Breast epithelium (tissue), 4 donors: ENCODE measurements around the gene CD300A. TPM values are rescaled to one million over a fixed set of nuclear protein-coding genes. Genes with fewer than 3 reads are reported as not detected.

Experiments
- DNase-seq, 2 donors: peaks; one replicate each; pipeline ENCODE4 v3.0.0-alpha.2; 2019; ENCODE audit warnings: low spot score in 2 of 2
- H3K27ac ChIP-seq, 2 donors: fragments of 200-600 bp; sonication (generic) in 1 of 2; one replicate each; pipeline ENCODE4 v1.5.1; 2016 to 2019; ENCODE audit warnings: mild to moderate bottlenecking in 1 of 2
- H3K27me3 ChIP-seq, 2 donors: fragments of 200-600 bp; sonication (generic) in 1 of 2; one replicate each; pipeline versions ENCODE4 v1.5.1 to v1.6.0; 2017 to 2019; ENCODE audit warnings: control low read depth in 1 of 2, mild to moderate bottlenecking in 1 of 2
- H3K36me3 ChIP-seq: fragments of 200-600 bp; one replicate; pipeline ENCODE4 v1.5.1; 2019
- H3K4me1 ChIP-seq, 2 donors: fragments of 200-600 bp; sonication (generic); one replicate each; pipeline ENCODE4 v1.5.1; 2016 to 2019; ENCODE audit warnings: control low read depth in 1 of 2
- H3K4me3 ChIP-seq, 3 donors: fragments of 200-600 bp; sonication (generic); 1 replicate in 2 of 3; 2 replicates in 1 of 3; pipeline ENCODE4 v1.5.1; 2016 to 2019; ENCODE audit warnings: mild to moderate bottlenecking in 3 of 3, moderate library complexity in 2 of 3
- H3K9me3 ChIP-seq, 2 donors: fragments of 200-600 bp; sonication (generic) in 1 of 2; one replicate each; pipeline ENCODE4 v1.5.1; 2016 to 2019; ENCODE audit warnings: control low read depth in 1 of 2
- POLR2A ChIP-seq: fragments of 450-650 bp; IDR thresholded peaks from one replicate; pipeline ENCODE4 v1.6.1; 2016; ENCODE audit warnings: antibody characterized with exemption, mild to moderate bottlenecking, moderate library complexity
- POLR2AphosphoS5 ChIP-seq, 3 donors: sonication (generic); formaldehyde crosslinking; IDR thresholded peaks; one replicate each; pipeline ENCODE4 v1.6.1; 2017; ENCODE audit warnings: antibody characterized with exemption in 3 of 3
- intact Hi-C: fragments of 100-400 bp; cut with DNase I; formaldehyde crosslinking; loops from one replicate; pipeline ENCODE4 v1.15.1; 2023; ENCODE audit warnings: low total_unique reads
- total RNA-seq, 3 donors: library from RNA; depleted of rRNA; stranded (reverse); fragments of >200 nt; gene quantifications; one replicate each; pipeline ENCODE4 v1.1.0, GENCODE V29; 2016
- TF ChIP-seq, protein P1 (sequence below), 3 donors: fragments of 450-650 bp; IDR thresholded peaks; one replicate each; pipeline ENCODE4 v1.5.1; 2016 to 2017; ENCODE audit warnings: antibody characterized with exemption in 3 of 3, mild to moderate bottlenecking in 3 of 3, moderate library complexity in 3 of 3

The CD300A gene
- total RNA-seq, 3 donors from 2014 or later: 6.2 to 15.7 (median 10.2) TPM

DNA sequence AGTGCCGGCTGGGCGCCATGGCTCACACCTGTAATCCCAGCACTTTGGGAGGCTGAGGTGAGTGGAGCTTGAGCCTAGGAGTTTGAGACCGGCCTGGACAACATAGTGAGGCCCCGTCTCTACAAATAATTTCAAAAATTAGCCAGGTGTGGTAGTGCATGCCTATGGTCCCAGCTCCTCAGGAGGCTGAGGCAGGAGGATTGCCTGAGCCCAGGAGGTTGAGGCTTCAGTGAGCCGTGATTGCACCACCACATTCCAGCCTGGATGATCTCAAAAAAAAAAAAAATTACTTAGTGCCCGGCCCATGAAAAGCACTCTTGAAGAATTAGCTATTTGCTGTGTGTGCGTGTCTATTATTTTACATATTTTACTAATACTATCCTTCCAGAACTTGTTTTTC, 24.9 kb upstream of the CD300A start:
- intact Hi-C loops: no loop called here
- Histone ChIP-seq H3K36me3 (no peaks in the 10 kb centered on the region), H3K9me3 (no peaks in the 10 kb centered on the region), H3K27ac (no peak overlapping the region), H3K4me3 (no peak overlapping the region), H3K4me1 (peaks cover 9 to 27% of the 10 kb centered on the region in 2 donors), H3K27me3 (no peaks in the 10 kb centered on the region)
- no peak for DNase-seq
- TF ChIP-seq POLR2AphosphoS5 (IDR thresholded peaks at IDR 0.05) (no peak), POLR2A (no peak)
- TF ChIP-seq, protein P1, sequence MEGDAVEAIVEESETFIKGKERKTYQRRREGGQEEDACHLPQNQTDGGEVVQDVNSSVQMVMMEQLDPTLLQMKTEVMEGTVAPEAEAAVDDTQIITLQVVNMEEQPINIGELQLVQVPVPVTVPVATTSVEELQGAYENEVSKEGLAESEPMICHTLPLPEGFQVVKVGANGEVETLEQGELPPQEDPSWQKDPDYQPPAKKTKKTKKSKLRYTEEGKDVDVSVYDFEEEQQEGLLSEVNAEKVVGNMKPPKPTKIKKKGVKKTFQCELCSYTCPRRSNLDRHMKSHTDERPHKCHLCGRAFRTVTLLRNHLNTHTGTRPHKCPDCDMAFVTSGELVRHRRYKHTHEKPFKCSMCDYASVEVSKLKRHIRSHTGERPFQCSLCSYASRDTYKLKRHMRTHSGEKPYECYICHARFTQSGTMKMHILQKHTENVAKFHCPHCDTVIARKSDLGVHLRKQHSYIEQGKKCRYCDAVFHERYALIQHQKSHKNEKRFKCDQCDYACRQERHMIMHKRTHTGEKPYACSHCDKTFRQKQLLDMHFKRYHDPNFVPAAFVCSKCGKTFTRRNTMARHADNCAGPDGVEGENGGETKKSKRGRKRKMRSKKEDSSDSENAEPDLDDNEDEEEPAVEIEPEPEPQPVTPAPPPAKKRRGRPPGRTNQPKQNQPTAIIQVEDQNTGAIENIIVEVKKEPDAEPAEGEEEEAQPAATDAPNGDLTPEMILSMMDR (IDR thresholded peaks at IDR 0.05): no peak

DNA sequence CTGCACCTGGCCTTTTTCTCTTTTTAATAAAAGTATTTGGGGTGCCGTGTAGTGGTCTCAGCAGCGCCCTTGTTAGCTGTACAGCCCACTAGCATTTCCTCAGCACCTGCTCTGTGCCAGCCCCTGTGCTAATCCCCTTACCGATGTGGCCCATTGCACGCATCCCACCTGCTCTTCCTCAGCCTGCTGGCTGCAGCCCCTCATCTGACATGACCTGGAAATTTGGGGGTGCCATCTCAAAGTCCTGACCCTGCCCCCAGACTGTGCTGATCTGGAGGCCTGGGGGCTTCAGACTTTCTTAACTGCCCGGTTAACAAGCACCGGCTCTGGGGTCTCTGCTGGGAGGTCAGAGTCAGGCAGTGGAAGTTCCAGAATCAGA, 24.2 kb upstream of the CD300A start:
- Histone ChIP-seq H3K4me1 (peaks cover 9 to 29% of the 10 kb centered on the region in 2 donors), H3K27me3 (no peaks in the 10 kb centered on the region), H3K4me3 (peak overlapping the region in 1 of 3 donors; percentile 50), H3K9me3 (no peaks in the 10 kb centered on the region), H3K36me3 (no peaks in the 10 kb centered on the region), H3K27ac (peak overlapping the region; percentile 93 to 95)
- DNase-seq: no peak
- intact Hi-C loops: no loop called here
- TF ChIP-seq POLR2A (no peak), POLR2AphosphoS5 (IDR thresholded peaks at IDR 0.05) (no peak)
- TF ChIP-seq, protein P1 (IDR thresholded peaks at IDR 0.05): no peak

DNA sequence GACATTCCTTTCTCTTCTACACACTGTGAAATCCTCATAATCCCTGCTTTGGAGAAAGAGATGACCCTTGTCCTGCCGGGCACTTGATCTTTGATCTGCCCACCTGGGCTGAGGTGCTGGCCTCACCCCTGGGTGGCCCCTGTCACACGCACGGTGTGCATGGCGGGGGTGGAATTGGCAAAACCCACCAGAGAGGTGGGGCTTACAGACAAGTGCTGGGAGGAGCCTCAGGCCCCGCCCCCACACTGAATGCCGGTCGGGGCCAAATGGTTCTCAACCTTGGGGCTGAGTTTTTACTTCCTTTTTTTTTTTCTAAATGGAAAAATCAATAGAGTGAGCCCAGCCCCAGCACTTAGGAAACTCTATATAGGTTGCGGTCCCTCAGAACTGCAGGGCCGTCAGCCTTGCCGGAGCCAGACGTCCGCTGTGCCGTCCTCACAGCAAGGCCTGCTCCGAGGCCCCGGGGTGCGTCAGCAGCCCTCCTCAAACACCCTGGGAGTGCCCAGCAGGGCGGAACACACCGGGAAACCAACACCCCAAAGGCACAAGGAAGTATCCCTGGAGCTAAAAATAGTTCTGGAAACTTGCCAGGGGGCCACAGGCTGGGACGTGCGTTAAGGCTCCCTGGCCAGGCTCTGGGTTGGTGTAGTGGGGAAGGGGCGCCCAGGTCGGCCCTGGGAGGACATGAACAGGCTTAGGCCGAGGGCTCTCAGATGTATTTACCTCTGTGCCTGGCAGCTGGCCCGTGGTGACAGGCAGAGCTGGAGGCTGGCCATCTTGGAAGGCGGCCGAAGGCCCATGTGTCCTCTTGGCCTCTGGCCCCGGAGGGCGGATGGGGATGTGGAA, 23.5 kb upstream of the CD300A start:
- no peaks in the 10 kb centered on the region for H3K36me3 ChIP-seq
- DNase-seq: peak; percentile 88 to 95
- H3K27me3 ChIP-seq: no peaks in the 10 kb centered on the region
- peak overlapping the region in 2 of 3 donors; percentile 34 to 50 for H3K4me3 ChIP-seq
- no peaks in the 10 kb centered on the region for H3K9me3 ChIP-seq
- TF ChIP-seq, protein P1 (IDR thresholded peaks at IDR 0.05): peak in 1 of 3 donors; percentile 8
- no peak for TF ChIP-seq POLR2A
- TF ChIP-seq POLR2AphosphoS5 (IDR thresholded peaks at IDR 0.05): peak; percentile 21 to 77 (median 64)
- H3K4me1 ChIP-seq: peaks cover 9 to 29% of the 10 kb centered on the region in 2 donors
- peak overlapping the region; percentile 93 to 95 for H3K27ac ChIP-seq
- intact Hi-C loops: no loop called here

DNA sequence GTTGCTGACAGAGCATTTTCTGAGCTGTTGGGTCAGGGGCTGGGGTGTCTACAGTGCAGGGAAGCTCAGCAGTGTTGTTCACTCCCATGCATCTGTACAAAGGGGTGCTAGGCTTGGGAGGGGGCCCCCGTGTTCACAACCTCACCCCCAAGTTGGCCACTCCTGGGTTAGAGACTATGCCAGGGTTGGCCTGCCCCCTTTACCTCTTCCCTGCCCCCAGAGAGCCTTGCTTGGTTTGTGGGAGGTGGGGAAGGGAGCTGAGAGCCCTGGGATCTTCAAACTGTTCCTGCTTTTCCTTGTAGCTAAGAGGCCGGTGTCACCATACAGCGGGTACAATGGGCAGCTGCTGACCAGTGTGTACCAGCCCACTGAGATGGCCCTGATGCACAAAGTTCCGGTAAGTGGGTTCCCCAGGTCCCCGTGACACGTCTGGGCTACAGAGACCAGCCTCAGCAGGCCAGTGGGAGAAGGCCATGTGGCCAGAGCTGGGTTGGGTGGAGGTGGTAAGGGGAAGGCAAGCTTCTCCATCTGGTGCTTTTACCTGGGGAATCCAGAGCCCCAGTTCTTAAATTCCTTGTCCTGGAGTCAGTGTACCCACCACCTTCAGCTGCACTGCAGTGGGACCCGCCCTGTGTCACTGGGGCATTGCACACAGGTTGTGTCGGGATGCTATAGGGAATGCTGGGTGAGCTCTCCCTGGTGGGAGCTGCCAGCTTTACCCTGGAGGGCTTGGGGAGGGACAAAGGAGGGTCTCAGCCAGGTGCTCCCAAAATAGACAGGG, 22.7 kb upstream of the CD300A start:
- peak overlapping the region in 2 of 3 donors; percentile 34 to 50 for H3K4me3 ChIP-seq
- intact Hi-C loops: loop anchor here (1.0 kb wide), 1 partner anchor 12 kb away; no protein-coding TSS in a partner anchor
- H3K27ac ChIP-seq: peak overlapping the region; percentile 93 to 95
- no peaks in the 10 kb centered on the region for H3K9me3 ChIP-seq
- no peaks in the 10 kb centered on the region for H3K27me3 ChIP-seq
- TF ChIP-seq POLR2A: no peak
- no peak for TF ChIP-seq POLR2AphosphoS5 (IDR thresholded peaks at IDR 0.05)
- TF ChIP-seq, protein P1 (IDR thresholded peaks at IDR 0.05): no peak
- peaks cover 9 to 29% of the 10 kb centered on the region in 2 donors for H3K4me1 ChIP-seq
- DNase-seq: no peak
- H3K36me3 ChIP-seq: no peaks in the 10 kb centered on the region
